ENCODE results near the gene C12orf43.
"Not testable (repeated sequence)": the region's sequence is repeated elsewhere in the genome, so short reads cannot be mapped to it uniquely, and the experiment has no call there.

C12orf43 gene, protein sequence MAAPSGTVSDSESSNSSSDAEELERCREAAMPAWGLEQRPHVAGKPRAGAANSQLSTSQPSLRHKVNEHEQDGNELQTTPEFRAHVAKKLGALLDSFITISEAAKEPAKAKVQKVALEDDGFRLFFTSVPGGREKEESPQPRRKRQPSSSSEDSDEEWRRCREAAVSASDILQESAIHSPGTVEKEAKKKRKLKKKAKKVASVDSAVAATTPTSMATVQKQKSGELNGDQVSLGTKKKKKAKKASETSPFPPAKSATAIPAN

DNA sequence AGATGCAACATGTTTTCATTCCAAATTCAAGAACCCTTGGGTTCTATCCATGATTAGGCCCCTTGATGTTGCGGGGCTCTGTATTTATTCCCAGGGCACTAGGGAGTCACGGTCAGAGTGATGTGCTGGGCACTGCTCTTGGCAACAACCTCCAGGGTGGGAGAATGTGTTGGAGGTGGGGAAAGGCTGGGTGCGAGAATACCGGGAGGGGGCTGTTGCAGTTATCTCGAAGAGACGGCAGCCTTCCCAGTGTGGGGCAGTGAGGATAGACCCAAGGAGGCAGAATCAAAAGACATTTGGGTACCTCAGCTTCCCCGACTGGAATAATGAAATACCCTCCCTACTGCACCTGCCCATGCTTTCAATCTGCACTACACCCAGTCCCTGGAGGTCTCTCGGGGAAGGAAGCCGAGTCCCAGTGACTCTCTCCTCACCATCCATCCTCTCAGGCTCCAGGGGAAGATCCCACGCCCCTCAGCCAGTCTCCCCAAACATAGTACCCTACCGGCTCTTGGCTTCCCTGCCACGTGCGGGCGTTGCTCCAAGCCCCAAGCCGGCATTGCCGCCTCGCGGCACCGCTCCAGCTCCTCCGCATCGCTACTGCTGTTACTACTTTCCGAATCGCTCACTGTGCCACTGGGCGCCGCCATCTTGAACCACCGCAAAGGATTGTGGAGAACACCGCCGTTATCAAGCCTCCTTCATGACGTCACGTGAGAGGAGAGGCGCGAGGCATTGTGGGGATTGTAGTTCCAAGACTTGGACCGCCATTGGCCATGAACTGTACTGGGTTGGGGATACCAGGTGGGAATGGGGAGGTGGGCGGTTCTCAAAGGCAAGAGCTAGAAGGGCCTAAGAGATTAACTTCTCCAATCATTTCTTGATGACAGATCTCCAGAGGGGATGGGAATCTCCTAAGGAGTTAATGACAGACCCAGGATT lies at the start of gene C12orf43:
Gene C12orf43, minus strand, starts transcription at position 663 of the 942 bp plus-strand sequence. Its CDS starts 13 bp downstream, at position 650.
- TF ChIP-seq, protein P1, sequence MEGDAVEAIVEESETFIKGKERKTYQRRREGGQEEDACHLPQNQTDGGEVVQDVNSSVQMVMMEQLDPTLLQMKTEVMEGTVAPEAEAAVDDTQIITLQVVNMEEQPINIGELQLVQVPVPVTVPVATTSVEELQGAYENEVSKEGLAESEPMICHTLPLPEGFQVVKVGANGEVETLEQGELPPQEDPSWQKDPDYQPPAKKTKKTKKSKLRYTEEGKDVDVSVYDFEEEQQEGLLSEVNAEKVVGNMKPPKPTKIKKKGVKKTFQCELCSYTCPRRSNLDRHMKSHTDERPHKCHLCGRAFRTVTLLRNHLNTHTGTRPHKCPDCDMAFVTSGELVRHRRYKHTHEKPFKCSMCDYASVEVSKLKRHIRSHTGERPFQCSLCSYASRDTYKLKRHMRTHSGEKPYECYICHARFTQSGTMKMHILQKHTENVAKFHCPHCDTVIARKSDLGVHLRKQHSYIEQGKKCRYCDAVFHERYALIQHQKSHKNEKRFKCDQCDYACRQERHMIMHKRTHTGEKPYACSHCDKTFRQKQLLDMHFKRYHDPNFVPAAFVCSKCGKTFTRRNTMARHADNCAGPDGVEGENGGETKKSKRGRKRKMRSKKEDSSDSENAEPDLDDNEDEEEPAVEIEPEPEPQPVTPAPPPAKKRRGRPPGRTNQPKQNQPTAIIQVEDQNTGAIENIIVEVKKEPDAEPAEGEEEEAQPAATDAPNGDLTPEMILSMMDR (IDR thresholded peaks at IDR 0.05; ENCODE audit: borderline replicate concordance, control extremely low read depth, extremely low read depth, insufficient read depth, missing control alignments) = no peak

DNA sequence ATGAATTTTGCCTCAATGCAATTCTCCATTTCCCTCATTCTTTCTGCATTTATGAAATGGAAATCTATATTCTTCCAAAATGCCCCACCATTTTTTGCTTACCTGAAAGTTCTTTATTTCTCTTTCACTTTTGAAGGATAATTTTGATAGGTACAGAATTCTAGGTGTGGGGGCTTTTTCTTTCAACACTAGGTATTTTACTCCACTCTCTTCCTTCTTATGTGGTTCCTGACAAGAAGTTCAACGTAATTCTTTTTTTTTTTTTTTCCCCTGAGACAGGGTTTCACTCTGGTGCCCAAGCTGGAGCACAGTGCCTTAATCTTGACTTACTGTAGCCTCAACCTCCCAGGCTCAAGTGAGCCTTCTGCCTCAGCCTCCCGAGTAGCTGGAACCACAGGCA lies 49.1 kb upstream of the C12orf43 start:
- TF ChIP-seq, protein P1 (IDR thresholded peaks at IDR 0.05; ENCODE audit: borderline replicate concordance, control extremely low read depth, extremely low read depth, insufficient read depth, missing control alignments) = no peak
- no peak for DNase-seq (ENCODE audit: low spot score)
- in situ Hi-C loops (cut with MboI; ENCODE audit: low sequenced_read_pairs, unreplicated experiment) = no loop called here

More for the DNA sequence above, at the start of gene C12orf43:
- peak; percentile 97 for DNase-seq (ENCODE audit: low spot score)
- in situ Hi-C loops (cut with MboI; ENCODE audit: low sequenced_read_pairs, unreplicated experiment) = no loop called here

DNA sequence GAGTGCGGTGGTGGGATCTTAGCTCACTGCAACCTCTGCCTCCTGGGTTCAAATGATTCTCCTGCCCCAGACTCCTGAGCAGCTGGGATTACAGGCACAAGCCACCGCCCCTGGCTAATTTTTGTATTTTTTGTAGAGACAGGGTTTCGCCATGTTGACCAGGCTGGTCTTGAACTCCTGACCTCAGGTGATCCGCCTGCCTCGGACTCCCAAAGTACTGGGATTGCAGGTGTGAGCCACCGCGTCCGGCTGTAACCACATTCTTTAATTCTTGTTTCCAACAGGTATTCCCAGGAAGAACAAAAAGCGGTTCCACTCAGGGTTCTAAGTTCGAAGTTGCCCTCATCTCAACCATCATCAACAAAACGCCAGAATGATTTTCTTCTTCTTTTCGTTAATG lies 48.3 kb upstream of the C12orf43 start:
- DNase-seq (ENCODE audit: low spot score); in situ Hi-C loops (cut with MboI; ENCODE audit: low sequenced_read_pairs, unreplicated experiment): not testable (repeated sequence)

DNA sequence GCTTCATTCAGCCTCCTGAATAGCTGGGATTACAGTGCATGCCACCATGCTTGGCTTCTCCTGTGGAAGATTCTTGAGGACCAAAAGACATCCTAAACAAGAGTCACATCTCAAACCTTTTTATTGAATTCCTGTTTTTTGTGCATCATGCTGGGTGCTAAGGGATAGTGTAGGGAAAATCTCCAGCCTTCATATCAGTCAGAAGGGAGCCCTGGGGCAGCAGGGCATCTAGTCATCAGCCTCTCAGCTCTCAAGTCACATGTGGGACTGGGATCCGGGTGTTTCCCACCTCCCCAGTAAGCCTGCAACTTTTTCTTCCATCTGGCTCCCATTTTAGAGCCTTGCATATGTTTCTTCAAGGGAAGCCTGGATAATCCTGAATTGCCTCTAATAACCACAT lies 47.8 kb upstream of the C12orf43 start:
- in situ Hi-C loops (cut with MboI; ENCODE audit: low sequenced_read_pairs, unreplicated experiment) = no loop called here
- TF ChIP-seq, protein P1 (IDR thresholded peaks at IDR 0.05; ENCODE audit: borderline replicate concordance, control extremely low read depth, extremely low read depth, insufficient read depth, missing control alignments) = no peak
- DNase-seq (ENCODE audit: low spot score) = no peak

DNA sequence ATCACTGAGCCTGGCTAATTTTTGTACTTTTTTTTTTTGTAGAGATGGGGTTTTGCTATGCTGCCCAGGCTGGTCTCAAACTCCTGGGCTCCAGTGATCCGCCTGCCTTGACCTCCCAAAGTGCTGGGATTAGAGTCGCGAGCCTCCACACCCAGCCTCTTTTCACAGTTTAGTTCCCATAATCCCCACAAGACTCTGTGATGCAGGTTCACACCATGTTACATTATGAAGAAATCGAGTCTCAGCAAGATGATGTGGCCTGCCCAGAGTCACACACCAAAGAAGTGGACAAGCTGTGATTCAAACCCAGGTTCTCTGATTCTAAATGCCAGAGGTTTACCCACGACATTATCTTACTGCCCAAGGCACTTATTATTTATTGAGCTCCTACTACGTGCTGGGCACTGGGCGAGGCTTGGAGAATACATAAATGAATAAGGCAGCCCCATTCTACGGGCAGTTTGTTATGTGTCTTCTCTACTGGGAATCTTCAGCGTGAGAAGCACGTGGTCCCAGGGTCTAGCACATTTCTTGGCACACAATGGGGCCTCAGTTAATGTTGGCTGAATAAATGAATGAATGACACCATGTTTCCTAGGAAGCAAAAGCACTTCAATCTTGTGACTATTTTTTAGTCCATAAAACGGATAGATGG lies 46.2 kb upstream of the C12orf43 start:
- TF ChIP-seq, protein P1 (IDR thresholded peaks at IDR 0.05; ENCODE audit: borderline replicate concordance, control extremely low read depth, extremely low read depth, insufficient read depth, missing control alignments) = no peak
- in situ Hi-C loops (cut with MboI; ENCODE audit: low sequenced_read_pairs, unreplicated experiment) = no loop called here
- no peak for DNase-seq (ENCODE audit: low spot score)

DNA sequence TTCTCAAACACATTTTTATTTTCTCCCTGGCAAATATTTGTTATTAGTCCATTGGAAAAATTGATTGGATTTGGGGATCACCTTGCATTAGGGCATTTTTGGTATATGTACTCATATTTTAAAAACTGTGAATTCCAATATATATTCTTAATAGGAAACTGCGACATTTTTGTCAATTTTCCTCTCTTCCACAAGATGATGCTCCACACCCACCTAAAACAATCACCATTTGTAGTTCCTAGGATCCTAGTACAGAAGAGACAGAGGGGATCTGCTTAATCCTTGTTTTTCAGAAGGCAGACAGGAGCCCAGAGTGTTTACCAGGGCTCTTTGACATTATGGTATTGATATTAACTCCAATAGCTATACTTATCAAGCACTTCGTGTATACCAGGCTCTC lies 45.5 kb upstream of the C12orf43 start:
- in situ Hi-C loops (cut with MboI; ENCODE audit: low sequenced_read_pairs, unreplicated experiment) = no loop called here
- TF ChIP-seq, protein P1 (IDR thresholded peaks at IDR 0.05; ENCODE audit: borderline replicate concordance, control extremely low read depth, extremely low read depth, insufficient read depth, missing control alignments) = no peak
- DNase-seq (ENCODE audit: low spot score) = no peak
